Kidney tubule cell (primary cell): ENCODE measurements around the gene PCBP3.
"Not testable (repeated sequence)": the region's sequence is repeated elsewhere in the genome, so short reads cannot be mapped to it uniquely, and the experiment has no call there.

Experiments used
- DNase-seq: peaks from one replicate; pipeline ENCODE4 v3.0.0-alpha.2; 2018; ENCODE audit warnings: low spot score

The PCBP3 gene

GRCh38 chr21:45970674-45971615, 327.4 kb downstream of the PCBP3 start:
- DNase-seq: peak; percentile 39

DNA sequence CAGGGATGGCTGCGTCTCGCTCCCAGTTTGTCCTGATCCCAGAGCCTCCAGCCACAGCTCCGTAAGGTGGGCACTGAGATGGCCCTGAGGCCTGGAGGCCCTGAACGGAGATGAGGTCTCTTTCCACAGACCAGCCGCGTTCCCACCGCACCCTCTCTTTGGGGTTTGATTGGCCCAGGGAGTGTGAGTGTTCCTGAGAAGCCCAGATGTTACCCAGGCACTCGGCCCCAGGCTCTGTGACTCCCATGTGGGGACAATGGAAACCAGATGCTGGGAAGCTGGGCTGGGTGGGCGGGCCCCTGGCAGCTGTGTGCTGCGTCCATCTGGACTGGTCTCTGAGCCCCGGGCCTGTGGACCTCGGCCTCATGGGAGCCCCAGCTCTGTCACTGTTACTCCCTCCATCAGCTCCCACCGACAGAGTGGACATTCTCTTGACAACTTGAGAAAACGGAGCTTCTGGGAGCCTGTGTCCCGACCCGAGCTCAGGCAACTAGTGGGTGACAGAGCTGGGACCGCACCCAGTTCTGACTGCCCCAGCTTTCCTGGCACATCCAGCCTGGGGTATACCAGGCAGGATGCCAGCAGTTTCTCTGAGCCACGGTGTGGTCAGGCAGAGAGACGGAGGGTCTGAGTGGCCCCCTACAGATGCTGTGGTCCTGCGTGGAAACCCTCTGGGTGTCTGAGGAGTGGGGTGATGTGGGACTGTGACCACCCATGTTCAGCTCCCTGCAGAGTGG, 328.3 kb downstream of the PCBP3 start:
- DNase-seq: no peak

DNA sequence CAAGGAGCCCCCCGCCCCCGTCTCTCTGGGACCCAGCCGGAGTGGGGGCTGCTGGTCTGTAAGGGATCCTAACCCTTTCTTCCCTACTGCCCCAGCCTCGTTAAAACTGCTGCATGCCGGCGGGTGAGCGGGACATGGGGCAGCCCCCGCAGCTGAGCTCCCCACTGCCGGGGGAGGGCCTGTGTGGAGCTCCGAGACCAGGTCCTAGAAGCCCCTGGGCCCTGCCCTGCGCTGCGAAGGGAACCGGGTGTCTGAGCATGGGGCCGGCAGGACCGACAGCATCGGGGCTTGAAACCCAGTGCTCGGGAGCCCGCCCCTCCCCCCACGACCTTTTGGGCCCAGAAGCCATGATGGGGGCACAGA, 328.8 kb downstream of the PCBP3 start:
- DNase-seq: no peak

DNA sequence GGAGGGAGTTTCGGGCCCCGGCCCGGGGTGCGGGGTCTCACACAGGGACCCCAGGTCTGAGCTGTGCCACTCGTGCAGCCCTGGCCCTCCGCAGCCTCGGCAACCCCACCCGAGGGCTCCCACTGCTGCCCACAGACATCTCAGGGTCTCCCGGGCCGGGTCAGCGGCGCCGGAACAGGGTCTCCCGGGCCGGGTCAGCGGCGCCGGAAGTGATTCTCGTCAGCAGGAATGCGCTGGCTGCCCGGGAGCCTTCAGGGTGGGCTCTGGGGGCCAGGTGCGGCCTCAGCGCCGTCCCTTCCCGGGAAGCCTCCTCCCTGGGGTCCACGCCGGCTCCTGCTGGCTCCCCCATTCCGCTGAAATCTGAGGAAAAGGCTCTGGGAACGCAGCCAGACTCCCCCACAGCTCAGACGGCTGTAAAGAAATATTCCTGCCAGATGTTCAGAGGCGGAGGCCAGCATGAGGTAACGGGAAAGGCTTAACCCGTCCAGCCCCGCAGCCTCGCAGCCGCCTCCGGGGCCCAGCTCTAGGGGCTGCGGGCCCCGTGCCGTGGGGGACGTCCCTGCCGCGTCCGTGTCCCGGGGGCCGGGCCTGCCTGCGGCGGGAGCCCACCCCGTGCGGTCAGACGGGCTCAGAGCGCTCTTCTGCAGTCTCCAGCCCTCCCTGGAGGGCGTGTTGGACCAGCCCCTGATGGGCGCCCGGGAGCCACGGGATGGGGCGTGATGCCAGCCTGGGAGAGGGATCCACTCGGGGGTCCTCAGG, 329.4 kb downstream of the PCBP3 start:
- no peak for DNase-seq

DNA sequence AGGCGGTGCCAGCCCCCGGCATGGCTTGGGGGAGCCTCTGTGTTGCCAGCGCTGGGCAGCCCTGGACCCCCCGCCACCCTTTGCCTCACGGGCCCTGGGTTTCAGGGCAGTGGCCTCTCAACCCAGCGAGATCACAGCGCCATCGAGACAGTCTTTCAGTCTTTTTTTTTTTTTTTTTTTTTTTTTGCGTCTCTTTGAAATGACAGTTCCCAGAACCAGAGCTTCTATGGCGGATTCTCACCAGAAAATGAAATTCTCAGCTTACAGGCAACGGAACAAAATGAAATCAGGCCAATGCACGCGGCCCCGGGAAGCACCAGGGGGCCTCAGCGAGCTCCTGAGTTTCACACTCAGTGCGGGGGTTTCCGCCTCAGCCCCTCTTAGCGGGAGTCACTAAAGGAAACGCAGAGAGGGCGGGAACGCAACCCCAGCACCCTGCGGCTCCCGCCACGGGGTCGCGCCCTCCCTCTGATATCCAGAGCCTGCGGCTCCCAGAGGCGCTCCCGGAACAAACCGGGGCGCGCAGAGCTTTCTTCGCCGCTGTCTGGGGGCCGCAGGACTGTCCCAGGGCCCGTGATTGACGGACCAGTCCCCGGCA, 330.0 kb downstream of the PCBP3 start:
- DNase-seq: peak; percentile 72

DNA sequence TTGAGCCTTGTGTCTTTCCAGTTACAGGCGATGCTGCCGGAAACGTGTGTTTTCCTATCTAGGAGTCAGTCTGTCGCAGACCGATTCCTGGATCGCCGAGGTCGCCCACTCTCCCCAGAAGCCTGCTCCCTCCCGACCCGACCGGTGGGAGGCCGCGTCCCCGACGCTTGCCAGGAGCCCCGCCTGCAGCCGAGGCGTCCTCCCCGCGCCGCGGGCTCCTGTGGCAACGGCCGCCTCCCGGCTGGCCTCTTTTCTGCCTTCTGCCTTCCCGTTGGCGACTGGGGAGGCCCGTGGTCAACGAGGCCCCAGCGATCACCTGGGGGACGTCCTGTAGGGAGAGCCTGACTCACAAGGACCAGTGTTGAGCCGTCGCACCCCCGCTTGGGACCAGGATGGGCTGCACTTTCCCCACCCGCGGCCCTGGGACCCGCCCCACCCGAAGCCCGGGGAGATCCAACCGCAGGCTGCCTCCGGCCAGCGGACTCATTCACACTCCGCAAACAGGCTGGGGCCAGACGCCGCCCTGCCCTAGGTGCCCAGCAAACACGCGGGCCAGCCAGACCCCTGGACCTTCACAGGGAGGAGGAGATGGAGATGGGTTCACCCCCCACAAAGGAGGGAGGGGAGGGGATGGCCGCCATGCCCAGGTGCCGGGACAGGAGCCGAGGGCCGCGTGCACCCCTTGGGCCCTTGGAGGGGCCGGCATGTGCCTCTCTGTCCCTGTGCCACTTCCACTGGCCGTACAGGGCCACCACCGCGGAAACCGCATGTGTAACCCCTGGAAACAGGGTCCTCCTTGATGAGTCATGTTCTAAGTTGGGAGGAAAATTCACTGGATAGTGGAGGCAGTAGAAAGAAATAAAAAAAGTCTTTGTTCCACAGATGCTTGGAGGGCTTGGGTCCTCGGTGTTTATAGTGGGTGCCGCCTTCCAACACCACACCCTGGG, 330.8 kb downstream of the PCBP3 start:
- peak; percentile 48 for DNase-seq

DNA sequence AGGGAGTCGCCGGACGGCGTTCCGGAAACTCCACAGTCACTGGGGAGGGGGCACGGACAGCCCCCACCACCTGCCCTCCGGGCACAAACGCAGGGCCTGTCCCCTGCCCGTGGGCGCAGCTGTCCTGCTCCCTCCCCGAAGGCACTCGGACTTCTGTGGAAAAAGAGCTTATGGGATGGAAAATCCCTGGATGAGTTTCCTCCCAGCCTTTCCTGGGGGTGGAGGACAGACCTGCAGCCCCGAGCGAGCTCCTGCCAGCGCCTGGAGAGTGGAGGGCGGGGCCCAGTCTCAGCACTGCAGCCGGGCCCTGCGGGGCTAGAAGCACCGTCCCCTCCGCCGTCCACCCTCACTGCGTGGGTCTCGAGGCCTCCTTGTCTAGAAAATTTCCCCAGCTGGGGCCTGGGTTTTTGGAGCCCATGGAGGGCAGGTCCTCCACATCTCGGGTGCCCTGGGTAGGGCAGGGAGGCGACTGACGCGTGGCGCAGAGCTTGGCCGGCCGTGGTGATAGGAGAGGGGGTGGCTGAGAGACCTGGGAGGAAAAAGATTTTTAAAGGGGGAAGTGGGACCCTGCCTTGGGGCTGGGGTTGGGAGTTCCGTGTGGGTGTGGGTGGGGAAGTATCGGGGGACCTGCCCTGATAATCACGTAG, 331.6 kb downstream of the PCBP3 start:
- peak; percentile 14 for DNase-seq

- DNase-seq: not testable (repeated sequence)
Measured at GRCh38 chr21:45975667-45976409, 332.3 kb downstream of the PCBP3 start.

DNA sequence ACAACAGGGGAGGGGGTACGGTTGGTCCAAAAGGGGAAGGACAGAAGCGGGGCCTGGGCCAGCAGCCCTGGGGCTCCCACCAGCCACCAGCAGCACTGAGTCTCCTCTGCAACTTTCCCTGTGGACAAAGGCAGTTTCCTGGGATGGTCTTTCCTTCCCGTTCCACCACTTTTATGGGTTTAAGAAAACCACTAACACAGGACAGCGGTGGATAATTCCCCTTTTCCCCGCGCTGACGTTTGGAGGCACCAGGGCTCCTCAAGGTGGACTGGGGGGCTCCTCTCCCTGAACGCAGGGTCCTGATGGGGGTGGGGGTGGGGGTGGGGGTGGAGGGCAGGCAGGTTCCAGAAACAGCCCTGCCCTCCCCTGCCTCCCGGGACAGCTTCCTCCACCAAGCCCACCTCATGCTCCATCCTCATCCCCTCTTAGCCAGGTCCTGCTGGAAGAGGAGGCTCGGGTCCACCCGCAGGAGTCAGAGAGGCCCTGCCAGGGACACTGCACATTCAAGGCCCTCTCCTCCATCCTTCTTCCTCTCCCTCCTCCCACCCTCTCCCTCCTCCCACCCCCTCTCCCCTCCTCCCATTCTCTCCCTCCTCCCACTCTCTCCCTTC, 333.3 kb downstream of the PCBP3 start:
- no peak for DNase-seq

DNA sequence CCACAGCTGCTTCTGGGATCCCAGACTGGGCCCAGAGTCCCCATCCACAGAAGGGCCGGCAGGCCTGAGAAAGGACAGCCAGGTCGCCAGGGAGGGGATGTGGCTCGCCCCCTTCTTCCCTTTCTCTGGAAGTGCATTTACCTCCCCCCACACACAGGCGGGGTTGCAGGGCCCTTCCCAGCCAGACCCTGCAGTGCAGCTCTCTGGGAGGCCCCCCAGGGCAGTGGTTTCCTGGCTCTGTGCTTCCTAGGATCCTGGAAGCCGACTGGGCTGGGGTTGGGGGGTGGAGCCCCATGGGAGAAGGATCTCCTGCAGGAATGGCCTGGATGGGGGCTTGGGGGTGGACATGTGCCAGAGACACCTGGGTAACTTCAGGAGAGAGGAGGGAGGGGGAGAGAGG, 333.9 kb downstream of the PCBP3 start:
- DNase-seq: no peak

DNA sequence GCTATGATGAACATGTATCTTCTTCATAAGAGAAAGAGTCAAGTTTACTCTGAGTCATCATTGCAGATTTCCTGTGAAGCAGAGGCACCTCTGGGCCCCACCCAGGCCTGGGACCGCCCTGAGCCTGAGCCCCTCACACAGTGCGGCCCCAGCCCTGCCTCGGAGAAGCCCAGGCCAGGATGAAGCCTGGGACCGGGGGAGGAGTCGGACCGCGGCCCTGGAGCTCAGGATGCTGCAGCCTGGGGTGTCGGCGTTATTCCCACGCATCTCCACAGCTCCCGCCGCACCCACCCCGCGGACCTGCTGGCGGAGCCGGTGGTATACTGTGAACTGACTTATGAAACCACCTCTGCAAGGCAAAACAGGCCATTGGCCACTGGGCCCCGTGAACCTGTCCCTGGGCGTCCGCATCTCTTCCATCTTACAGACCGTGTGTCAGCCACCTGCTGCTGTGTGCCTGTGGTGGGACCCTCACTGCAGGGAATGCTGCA, 335.7 kb downstream of the PCBP3 start:
- no peak for DNase-seq

DNA sequence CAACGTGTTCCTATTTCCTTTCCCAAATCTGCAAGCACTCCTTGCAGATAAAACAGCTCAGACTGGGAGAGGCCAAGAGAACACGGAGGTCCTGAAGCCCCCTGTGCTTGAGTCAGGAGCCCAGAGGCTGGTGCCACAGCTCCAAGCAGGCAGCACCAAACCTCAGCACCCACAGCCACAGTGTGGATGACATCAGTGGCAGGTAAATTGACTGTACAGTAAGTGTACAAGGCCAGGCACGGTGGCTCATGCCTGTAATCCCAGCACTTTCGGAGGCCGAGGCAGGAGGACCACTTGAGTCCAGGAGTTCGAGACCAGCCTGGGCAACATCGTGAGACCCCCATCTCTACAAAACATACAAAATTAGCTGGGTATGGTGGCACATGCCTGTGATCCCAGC, 336.1 kb downstream of the PCBP3 start:
- no peak for DNase-seq

DNA sequence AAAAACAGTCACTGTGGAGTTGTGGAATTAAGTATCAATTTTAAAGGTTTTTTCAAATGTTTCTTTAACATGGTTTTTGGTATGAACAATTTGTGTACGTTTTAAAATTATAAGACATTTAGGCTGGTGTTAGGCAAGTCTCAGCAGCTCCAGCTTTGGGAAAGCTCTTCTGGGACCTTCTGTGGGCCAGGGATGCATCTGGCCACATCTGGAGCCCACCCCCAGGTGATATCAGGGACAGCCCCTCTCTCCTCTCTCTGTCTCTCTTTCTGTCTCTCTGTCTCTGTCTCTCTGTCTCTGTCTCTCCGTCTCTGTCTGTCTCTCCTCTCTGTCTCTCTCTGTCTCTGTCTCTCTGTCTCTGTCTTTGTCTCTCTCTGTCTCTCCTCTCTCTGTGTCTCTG, 336.7 kb downstream of the PCBP3 start:
- no peak for DNase-seq

DNA sequence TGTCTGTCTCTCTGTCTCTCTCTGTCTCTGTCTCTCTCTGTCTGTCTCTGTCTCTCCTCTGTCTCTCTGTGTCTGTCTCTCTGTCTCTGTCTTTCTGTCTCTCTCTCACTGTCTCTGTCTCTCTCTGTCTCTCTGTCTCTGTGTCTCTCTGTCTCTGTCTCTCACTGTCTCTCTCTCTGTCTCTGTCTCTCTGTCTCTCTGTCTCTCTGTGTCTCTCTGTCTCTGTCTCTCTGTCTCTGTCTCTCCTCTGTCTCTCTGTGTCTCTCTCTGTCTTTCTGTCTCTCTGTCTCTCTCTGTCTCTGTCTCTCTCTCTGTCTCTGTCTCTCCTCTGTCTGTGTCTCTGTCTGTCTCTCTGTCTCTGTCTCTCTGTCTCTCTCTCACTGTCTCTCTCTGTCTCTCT, 337.2 kb downstream of the PCBP3 start:
- DNase-seq: no peak

DNA sequence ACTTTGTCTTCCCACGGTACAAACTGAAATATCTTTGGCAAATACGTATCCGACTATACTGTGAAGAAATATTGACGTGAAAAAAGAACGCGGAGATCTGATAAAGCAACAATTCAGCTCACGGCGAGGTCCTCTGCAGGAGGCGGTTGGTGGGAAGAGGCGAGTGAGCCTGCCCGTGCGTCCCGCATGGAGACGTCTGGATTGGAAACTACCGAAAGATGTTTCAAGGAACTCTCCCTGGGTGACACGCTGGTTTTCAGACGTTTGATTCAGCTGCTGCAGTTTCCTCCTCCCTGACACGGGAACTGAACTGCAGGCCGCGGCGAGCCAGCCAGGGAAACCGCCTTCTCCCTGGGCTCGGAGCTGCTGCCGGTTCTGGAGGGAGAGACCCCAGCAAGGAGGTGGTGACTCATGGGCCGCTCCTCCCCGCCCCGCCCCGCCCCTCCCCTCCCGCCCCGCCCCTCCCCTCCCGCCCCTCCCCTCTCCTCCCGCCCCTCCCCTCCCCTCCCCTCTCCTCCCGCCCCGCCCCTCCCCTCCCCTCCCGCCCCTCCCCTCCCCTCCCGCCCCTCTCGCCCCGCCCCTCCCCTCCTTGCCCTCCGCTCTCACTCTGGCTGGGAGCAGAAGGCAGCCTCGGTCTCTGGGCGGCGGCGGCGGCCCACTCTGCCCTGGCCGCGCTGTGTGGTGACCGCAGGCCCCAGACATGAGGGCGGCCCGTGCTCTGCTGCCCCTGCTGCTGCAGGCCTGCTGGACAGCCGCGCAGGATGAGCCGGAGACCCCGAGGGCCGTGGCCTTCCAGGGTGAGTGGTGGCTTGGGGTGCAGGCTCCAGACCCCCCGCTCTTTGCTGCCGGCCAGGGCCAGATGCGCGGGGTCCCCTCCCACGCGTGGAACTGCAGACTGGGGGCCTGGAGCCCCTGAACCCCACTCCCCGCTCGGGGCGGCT, 337.9 kb downstream of the PCBP3 start, which contains the start of gene COL6A1:
COL6A1 (plus strand) TSS at position 620 of the 941 bp plus-strand sequence; CDS start at position 701, 81 bp downstream.
- DNase-seq: peak; percentile 82

- no peak for DNase-seq
Measured at GRCh38 chr21:45982092-45982757, 338.7 kb downstream of the PCBP3 start.
